ENCODE measurements around the gene EBF4.

DNA sequence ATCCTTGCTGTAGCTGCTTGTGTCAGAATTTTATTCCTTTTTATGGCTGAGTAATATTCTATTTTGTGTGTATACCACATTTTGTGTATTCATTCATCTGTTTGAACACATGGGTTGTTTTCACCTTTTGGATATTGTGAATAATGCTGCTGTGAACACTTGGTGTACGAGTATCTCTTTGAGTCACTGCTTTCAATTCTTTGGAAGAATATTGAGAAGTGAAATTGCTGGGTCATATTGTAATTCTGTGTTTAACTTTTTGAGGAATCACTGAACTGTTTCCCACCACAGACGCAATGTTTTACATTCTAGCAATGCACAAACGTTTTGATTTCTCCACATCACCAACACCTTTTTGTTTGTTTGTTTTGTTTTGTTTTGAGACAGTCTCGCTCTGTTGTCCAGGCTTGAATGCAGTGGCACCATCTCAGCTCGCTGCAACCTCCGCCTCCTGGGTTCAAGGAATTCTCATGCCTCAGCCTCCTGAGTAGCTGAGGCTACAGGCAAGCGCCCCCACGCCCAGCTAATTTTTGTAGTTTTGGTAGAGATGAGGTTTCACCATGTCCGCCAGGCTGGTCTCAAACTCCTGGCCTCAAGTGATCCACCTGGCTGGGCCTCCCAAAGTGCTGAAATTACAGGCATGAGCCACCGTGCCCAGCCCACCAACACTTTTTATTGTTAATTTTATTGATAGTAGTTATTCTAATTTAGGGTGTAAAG lies 86.2 kb downstream of the EBF4 start:
- TF ChIP-seq SREBF1 (IDR thresholded peaks at IDR 0.05; ENCODE audit: low read length) = no peak
- TF ChIP-seq BRCA1 (IDR thresholded peaks at IDR 0.05; ENCODE audit: low read depth, low read length) = no peak
- TF ChIP-seq TAF1 (IDR thresholded peaks at IDR 0.05; ENCODE audit: borderline replicate concordance, low read depth, low read length) = no peak
- TF ChIP-seq, protein P1, sequence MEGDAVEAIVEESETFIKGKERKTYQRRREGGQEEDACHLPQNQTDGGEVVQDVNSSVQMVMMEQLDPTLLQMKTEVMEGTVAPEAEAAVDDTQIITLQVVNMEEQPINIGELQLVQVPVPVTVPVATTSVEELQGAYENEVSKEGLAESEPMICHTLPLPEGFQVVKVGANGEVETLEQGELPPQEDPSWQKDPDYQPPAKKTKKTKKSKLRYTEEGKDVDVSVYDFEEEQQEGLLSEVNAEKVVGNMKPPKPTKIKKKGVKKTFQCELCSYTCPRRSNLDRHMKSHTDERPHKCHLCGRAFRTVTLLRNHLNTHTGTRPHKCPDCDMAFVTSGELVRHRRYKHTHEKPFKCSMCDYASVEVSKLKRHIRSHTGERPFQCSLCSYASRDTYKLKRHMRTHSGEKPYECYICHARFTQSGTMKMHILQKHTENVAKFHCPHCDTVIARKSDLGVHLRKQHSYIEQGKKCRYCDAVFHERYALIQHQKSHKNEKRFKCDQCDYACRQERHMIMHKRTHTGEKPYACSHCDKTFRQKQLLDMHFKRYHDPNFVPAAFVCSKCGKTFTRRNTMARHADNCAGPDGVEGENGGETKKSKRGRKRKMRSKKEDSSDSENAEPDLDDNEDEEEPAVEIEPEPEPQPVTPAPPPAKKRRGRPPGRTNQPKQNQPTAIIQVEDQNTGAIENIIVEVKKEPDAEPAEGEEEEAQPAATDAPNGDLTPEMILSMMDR (IDR thresholded peaks at IDR 0.05 in 2 of 3, conservative IDR thresholded peaks at IDR 0.05 in 1 of 3; ENCODE audit: control insufficient read depth in 2 of 3, extremely low read depth in 1 of 3, insufficient read depth in 1 of 3, low read depth in 3 of 3, low read length in 3 of 3) = no peak
- no peak for TF ChIP-seq E2F4 (IDR thresholded peaks at IDR 0.05; ENCODE audit: low read depth, low read length)
- no peak for TF ChIP-seq HDGF (IDR thresholded peaks at IDR 0.05)
- TF ChIP-seq SREBF2 (IDR thresholded peaks at IDR 0.05; ENCODE audit: low read length) = no peak
- TF ChIP-seq SPI1 (IDR thresholded peaks at IDR 0.05; ENCODE audit: borderline replicate concordance, insufficient read depth, low read depth, low read length) = peak; percentile 41; the same call in 1 of the 2 replicates
- peak; percentile 42; the same call in 1 of the 2 replicates for TF ChIP-seq ATF2 (IDR thresholded peaks at IDR 0.05; ENCODE audit: low read length)
- TF ChIP-seq GABPA (IDR thresholded peaks at IDR 0.05; ENCODE audit: low read depth) = no peak
- no peak for TF ChIP-seq CEBPB (IDR thresholded peaks at IDR 0.05; ENCODE audit: borderline replicate concordance in 1 of 2, low read depth in 2 of 2, low read length in 2 of 2)
- TF ChIP-seq HCFC1 (IDR thresholded peaks at IDR 0.05; ENCODE audit: low read length) = no peak
- TF ChIP-seq ESRRA (IDR thresholded peaks at IDR 0.05; ENCODE audit: low read length) = no peak

Measured in GM12878 (cell line).